Chondrocyte (in vitro differentiated cells): ENCODE measurements around the gene CUL2. TPM values are rescaled to one million over a fixed set of nuclear protein-coding genes. Genes with fewer than 3 reads are reported as not detected.

Experiments
- DNase-seq: peaks from one replicate; pipeline ENCODE4 v3.0.0; 2021; ENCODE audit warnings: mixed read lengths, low spot score
- H3K27ac Mint-ChIP-seq: one replicate; pipeline ENCODE4 v1.8.0; 2021; ENCODE audit warnings: mild to moderate bottlenecking, moderate library complexity, mixed read lengths; ENCODE audit not compliant: unreplicated experiment
- H3K27me3 Mint-ChIP-seq: 2 replicates; pipeline ENCODE4 v1.8.0; 2021; ENCODE audit warnings: low read depth, mixed read lengths
- H3K36me3 Mint-ChIP-seq: 2 replicates; pipeline ENCODE4 v1.8.0; 2021; ENCODE audit warnings: low read depth, mixed read lengths
- H3K4me1 Mint-ChIP-seq: 2 replicates; pipeline ENCODE4 v1.8.0; 2021; ENCODE audit warnings: low read depth, mild to moderate bottlenecking, mixed read lengths
- H3K4me3 Mint-ChIP-seq: one replicate; pipeline ENCODE4 v1.8.0; 2021; ENCODE audit warnings: mild to moderate bottlenecking, moderate library complexity, mixed read lengths; ENCODE audit not compliant: unreplicated experiment
- H3K9me3 Mint-ChIP-seq: 2 replicates; pipeline ENCODE4 v1.8.0; 2021; ENCODE audit warnings: low read depth, mixed read lengths
- total RNA-seq: library from RNA; stranded (reverse); gene quantifications from 3 replicates; pipeline ENCODE4 v1.2.1, GENCODE V29; 2021
- TF ChIP-seq, protein P1 (sequence below): fragments of 200-600 bp; sonication (generic); IDR thresholded peaks from 2 replicates; pipeline ENCODE4 v1.5.0; 2021; ENCODE audit warnings: antibody characterized with exemption, mild to moderate bottlenecking, moderate library complexity

Gene CUL2
- total RNA-seq, 1 donor from 2014 or later: 32.8 TPM

DNA sequence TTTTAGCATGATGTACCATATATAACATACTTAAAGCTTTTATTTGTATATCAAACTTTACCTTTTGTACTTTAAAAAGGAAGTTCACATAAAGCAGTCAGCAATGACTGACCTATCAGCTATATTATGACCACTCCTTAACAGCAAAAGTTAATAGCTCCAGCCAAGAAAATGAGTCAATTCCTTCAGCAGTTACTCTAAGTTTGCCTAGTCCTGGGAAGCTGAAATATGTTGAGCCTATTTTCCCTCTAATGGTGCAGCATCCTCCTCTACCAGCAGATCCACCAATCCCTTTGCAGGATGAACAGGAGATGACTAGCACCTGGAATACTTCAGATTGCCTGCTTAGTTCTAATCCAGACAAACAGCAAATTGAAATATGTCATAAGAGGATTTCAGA lies 64.2 kb downstream of the CUL2 start:
- no peaks in the 10 kb centered on the region for H3K4me1 Mint-ChIP-seq
- H3K27ac Mint-ChIP-seq: no peak overlapping the region
- H3K9me3 Mint-ChIP-seq: no peaks in the 10 kb centered on the region
- no peak overlapping the region for H3K4me3 Mint-ChIP-seq
- H3K36me3 Mint-ChIP-seq: peaks cover 2% of the 10 kb centered on the region
- TF ChIP-seq, protein P1, sequence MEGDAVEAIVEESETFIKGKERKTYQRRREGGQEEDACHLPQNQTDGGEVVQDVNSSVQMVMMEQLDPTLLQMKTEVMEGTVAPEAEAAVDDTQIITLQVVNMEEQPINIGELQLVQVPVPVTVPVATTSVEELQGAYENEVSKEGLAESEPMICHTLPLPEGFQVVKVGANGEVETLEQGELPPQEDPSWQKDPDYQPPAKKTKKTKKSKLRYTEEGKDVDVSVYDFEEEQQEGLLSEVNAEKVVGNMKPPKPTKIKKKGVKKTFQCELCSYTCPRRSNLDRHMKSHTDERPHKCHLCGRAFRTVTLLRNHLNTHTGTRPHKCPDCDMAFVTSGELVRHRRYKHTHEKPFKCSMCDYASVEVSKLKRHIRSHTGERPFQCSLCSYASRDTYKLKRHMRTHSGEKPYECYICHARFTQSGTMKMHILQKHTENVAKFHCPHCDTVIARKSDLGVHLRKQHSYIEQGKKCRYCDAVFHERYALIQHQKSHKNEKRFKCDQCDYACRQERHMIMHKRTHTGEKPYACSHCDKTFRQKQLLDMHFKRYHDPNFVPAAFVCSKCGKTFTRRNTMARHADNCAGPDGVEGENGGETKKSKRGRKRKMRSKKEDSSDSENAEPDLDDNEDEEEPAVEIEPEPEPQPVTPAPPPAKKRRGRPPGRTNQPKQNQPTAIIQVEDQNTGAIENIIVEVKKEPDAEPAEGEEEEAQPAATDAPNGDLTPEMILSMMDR: no peak
- no peaks in the 10 kb centered on the region for H3K27me3 Mint-ChIP-seq
- no peak for DNase-seq

DNA sequence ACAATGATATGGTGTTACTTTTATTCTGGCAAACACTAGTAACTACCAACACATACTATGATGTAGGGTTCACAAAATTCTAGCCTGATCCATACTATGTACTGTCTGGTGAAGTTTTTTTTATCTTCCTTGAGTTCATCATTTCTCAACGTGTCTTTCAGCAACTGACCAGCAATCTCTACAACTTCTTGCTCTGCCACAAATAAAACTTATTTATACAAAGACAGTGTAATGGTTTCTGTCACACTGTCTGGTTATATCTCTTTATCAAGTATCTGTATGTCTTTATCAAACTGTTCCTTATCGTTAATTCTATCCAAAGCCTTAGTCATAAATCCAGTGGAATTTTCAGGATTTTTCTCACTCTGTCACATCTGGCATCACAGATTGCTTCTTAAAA lies 69.7 kb downstream of the CUL2 start:
- DNase-seq: no peak
- Mint-ChIP-seq H3K4me1 (no peaks in the 10 kb centered on the region), H3K27ac (no peak overlapping the region), H3K9me3 (no peaks in the 10 kb centered on the region), H3K36me3 (peaks cover 2% of the 10 kb centered on the region), H3K27me3 (no peaks in the 10 kb centered on the region), H3K4me3 (no peak overlapping the region)
- TF ChIP-seq, protein P1: no peak

DNA sequence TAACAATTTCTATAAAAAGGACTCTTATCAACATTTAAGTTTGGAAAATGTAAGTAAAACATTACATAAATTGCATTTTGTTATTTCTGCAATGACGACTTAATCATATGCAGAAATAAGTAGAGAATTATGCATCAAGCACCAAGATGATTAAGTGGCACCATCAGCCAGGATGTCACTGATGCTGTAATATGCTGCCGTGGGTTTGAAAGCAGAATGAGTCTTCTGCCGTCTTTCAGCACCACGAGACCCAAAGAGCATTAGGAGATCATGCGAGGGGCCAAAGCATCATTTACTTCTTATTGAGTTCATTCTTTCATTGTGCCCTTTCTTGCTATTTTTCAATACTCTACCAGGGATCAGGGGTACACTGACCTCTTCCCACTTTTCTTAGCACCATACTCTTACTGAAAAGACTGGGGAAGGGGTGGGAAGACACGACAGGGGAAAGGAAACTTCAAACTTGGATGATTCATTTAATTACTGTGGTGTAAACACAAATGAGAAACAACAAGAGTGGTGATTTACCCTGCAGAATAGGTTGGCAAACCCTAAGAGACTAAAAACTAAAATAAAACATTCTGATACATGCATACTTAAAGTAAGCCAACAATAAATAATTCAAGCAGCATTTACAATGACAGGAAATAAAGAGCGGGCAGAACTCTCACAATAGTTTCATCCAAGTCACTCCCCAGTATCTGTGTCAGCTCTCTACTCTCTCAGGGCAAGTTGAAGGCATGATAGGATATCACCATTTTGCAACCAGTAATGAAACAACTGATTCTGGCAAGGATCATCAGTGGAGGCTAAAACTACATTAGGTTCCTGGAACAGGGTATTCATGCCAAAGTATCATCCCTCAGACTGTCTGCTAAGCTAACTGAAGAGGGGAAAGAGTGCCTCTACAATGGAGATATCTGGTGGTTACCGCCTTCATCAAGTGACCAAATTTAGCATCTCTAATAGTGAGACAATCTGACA lies 70.8 kb downstream of the CUL2 start:
- no peak for DNase-seq
- Mint-ChIP-seq H3K9me3 (no peaks in the 10 kb centered on the region), H3K36me3 (peaks cover 2% of the 10 kb centered on the region), H3K4me1 (no peaks in the 10 kb centered on the region), H3K27me3 (no peaks in the 10 kb centered on the region), H3K4me3 (no peak overlapping the region), H3K27ac (no peak overlapping the region)
- TF ChIP-seq, protein P1: no peak

DNA sequence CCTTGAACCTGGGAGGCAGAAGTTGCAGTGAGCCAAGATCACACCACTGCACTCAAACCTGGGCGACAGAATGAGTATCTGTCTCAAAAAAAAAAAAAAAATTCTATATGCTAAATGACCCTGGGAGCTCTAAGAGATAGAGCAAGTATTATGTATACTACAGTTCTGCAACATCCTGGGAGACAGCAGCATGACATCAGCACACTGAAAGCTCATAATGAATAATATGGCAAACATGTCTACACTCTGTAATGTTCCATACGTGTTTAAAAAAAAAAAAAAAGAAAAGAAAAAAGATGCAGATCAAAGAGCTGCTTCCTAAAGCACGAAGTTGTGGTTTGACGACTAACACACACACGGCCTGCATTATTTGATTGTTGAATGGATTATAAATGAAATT lies 72.5 kb downstream of the CUL2 start:
- H3K9me3 Mint-ChIP-seq: no peaks in the 10 kb centered on the region
- no peak for DNase-seq
- no peak overlapping the region for H3K4me3 Mint-ChIP-seq
- no peaks in the 10 kb centered on the region for H3K27me3 Mint-ChIP-seq
- no peak overlapping the region for H3K27ac Mint-ChIP-seq
- H3K36me3 Mint-ChIP-seq: peaks cover 4% of the 10 kb centered on the region
- no peaks in the 10 kb centered on the region for H3K4me1 Mint-ChIP-seq
- TF ChIP-seq, protein P1: no peak

DNA sequence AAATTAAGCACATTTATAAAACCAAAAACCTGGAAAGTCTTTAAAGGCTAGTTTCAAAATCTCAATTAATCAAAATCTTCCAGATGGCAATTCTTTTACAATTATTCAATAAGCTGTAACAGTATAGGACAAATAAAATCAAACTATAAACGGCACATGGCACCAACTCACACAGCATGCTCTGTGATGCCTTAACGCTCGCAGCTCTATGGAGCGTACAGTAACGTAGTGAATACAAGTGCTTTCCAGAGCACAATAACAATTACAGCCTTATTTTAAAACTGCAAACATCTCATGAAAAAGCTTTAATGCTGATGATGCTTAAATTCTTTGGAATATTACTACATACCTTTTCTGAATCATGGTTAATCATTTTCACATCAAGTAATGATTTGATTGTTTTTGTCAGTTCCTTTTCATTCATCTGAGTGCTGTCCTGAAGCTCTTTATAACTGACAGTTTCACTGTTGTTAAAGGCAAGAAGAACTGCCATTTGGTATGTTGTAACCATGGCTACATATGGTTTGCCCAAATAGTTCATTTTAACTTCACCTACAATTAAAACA lies 74.2 kb downstream of the CUL2 start:
- H3K27me3 Mint-ChIP-seq: no peaks in the 10 kb centered on the region
- TF ChIP-seq, protein P1: no peak
- H3K4me3 Mint-ChIP-seq: no peak overlapping the region

More for the DNA sequence above, 74.2 kb downstream of the CUL2 start:
- no peak for DNase-seq
- H3K27ac Mint-ChIP-seq: no peak overlapping the region
- peaks cover 6% of the 10 kb centered on the region for H3K36me3 Mint-ChIP-seq
- H3K4me1 Mint-ChIP-seq: peaks cover 5% of the 10 kb centered on the region
- no peaks in the 10 kb centered on the region for H3K9me3 Mint-ChIP-seq
